ENCODE results near the gene TBCK. TPM values are rescaled to one million over a fixed set of nuclear protein-coding genes. Genes with fewer than 3 reads are reported as not detected.
A peak's percentile ranks its signal among the peaks of the same experiment; 100 is the strongest.

The TBCK gene
- total and polyA plus RNA-seq, 2 of the 13 experiments (the other 11 are each of a cell fraction or from before 2014, with no cell fraction given): 51.0 to 62.4 TPM

- TF ChIP-seq NFKBIZ (CRISPR knock-in tag; IDR thresholded peaks at IDR 0.05) (0 out of 2 replicates have a peak, but pooled peaks have one; percentile 46), SALL1 (CRISPR knock-in tag; IDR thresholded peaks at IDR 0.05) (peak; percentile 36; the same call in 1 of the 2 replicates), PHF20 (CRISPR knock-in tag; IDR thresholded peaks at IDR 0.05) (no peak), ZNF775 (CRISPR knock-in tag; IDR thresholded peaks at IDR 0.05; ENCODE audit: borderline replicate concordance) (no peak), REST (IDR thresholded peaks at IDR 0.05; ENCODE audit: borderline replicate concordance in 1 of 2, low read depth in 1 of 2, low read length in 2 of 2) (peak in 1 of 2 experiments; percentile 41; a peak in 1 of 4 replicates), ISL2 (CRISPR knock-in tag; IDR thresholded peaks at IDR 0.05) (peak; percentile 95), JUND (CRISPR knock-in tag; IDR thresholded peaks at IDR 0.05) (0 out of 2 replicates have a peak, but pooled peaks have one; percentile 18), THAP11 (CRISPR knock-in tag; IDR thresholded peaks at IDR 0.05) (peak; percentile 27; the same call in 1 of the 2 replicates)
- TF ChIP-seq, protein P1, sequence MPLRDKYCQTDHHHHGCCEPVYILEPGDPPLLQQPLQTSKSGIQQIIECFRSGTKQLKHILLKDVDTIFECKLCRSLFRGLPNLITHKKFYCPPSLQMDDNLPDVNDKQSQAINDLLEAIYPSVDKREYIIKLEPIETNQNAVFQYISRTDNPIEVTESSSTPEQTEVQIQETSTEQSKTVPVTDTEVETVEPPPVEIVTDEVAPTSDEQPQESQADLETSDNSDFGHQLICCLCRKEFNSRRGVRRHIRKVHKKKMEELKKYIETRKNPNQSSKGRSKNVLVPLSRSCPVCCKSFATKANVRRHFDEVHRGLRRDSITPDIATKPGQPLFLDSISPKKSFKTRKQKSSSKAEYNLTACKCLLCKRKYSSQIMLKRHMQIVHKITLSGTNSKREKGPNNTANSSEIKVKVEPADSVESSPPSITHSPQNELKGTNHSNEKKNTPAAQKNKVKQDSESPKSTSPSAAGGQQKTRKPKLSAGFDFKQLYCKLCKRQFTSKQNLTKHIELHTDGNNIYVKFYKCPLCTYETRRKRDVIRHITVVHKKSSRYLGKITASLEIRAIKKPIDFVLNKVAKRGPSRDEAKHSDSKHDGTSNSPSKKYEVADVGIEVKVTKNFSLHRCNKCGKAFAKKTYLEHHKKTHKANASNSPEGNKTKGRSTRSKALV (CRISPR knock-in tag; IDR thresholded peaks at IDR 0.05): no peak
Measured at GRCh38 chr4:106264331-106264728, 51.7 kb downstream of the TBCK start (continued).
